ENCODE data around the gene KANK3.
A peak's percentile ranks its signal among the peaks of the same experiment; 100 is the strongest.
"Not testable (repeated sequence)": the region's sequence is repeated elsewhere in the genome, so short reads cannot be mapped to it uniquely, and the experiment has no call there.

The KANK3 gene

GRCh38 chr19:8370176-8371010 lies 27.3 kb upstream of the KANK3 start:
- DNase-seq = no peak

- peak; percentile 93 for DNase-seq
Observed at GRCh38 chr19:8367327-8368001, 24.4 kb upstream of the KANK3 start.

DNA sequence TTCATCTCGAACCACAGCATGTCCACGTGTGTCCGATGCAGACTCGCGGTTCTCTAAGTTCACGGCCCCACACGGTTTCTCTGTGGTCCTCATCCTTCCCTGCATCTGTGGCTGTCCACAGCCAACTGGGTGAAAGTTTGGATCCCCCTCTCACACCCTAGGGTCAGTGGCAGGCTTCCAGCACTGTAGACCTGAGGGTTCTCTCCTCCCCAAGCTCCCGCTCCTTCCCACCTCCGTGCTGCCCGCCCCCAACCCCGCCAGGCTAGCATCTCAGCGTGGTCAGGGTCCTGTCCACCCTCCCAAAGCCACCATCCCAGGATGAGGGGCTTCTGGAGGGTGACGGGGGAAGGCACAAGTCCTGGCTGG lies 23.9 kb upstream of the KANK3 start:
- no peak for DNase-seq

- no peak for DNase-seq
Observed at GRCh38 chr19:8366121-8366581, 23.1 kb upstream of the KANK3 start.

GRCh38 chr19:8363803-8364771 lies 21.0 kb upstream of the KANK3 start, which contains the start of gene ANGPTL4:
ANGPTL4 (plus strand) TSS chr19:8364155; CDS start chr19:8364322, 167 bp downstream.
- peak; percentile 89 for DNase-seq

GRCh38 chr19:8361921-8362793 lies 19.1 kb upstream of the KANK3 start:
- peak; percentile 70 for DNase-seq

- no peak for DNase-seq
Observed at GRCh38 chr19:8360196-8360595, 17.1 kb upstream of the KANK3 start.

- no peak for DNase-seq
Observed at GRCh38 chr19:8358948-8359347, 15.9 kb upstream of the KANK3 start.

DNA sequence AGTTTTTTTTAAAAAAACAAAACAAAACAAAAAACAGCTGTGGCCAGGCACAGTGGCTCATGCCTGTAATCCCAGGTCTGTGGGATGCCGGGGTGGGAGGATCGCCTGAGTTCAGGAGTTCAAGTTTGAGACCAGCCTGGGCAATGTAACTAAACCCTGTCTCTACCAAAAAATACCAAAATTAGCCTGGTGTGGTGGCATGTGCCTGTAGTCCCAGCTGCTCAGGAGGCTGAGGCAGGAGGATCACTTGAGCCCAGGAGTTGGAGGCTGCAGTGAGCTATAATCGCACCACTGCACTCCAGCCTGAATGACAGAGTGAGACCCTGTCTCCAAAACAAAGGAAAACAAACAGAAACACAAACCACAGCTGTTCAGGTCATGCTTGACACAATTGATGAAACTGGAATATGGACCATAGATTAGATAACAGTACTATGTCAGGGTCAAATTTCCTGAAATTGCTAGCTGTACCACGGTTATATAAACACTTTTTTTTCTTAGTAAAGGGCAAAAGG lies 14.0 kb upstream of the KANK3 start:
- DNase-seq = no peak

- DNase-seq = peak; percentile 95
Observed at GRCh38 chr19:8355631-8356402, 12.8 kb upstream of the KANK3 start.

DNA sequence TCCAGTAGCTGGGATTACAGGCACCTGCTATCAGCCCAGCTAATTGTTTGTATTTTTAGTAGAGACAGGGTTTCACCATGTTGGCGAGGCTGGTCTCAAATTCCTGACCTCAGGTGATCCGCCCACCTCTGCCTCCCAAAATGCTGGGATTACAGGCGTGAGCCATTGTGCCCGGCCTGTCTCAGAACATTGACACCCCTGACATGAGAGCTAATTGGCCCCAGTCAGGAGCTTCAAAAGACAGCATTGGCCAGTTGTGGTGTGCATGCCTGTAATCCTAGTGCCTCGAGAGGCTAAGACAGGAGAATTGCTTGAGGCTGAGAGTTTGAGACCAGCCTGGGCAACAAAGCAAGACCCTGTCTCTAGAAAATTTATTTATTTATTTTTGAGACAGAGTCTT lies 9.8 kb upstream of the KANK3 start:
- DNase-seq = not testable (repeated sequence)

DNA sequence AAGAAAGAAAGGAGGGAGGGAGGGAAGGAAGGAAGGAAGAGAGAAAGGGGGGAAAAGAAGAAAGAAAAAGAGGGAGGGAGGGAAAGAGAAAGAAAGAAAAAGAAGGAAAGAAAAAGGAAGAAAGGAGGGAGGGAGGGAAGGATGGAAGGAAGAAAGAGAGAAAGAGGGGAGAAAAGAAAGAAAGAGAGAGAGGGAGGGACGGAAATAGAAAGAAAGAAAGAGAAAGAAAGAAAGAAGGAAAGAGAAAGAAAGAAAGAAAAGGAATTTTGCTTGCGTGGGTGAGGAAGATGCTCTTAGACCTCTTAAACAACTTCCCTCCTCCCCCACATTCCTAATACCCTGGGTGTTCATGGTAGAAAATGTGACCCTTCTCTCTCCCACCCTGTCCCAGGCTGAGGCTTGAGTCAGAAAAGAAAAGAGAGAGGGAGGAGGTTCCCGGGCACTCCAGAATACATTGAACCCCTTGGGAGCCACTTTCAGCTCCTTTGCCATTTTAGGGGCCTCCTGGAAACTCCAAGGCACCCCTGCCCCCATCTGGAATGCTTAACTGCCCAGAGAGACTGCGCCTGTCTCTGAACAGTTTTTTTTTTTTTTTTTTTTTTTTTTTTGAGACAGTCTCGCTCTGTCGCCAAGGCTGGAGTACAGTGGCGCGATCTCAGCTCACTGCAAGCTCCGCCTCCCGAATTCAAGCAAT lies 9.2 kb upstream of the KANK3 start:
- no peak for DNase-seq

DNA sequence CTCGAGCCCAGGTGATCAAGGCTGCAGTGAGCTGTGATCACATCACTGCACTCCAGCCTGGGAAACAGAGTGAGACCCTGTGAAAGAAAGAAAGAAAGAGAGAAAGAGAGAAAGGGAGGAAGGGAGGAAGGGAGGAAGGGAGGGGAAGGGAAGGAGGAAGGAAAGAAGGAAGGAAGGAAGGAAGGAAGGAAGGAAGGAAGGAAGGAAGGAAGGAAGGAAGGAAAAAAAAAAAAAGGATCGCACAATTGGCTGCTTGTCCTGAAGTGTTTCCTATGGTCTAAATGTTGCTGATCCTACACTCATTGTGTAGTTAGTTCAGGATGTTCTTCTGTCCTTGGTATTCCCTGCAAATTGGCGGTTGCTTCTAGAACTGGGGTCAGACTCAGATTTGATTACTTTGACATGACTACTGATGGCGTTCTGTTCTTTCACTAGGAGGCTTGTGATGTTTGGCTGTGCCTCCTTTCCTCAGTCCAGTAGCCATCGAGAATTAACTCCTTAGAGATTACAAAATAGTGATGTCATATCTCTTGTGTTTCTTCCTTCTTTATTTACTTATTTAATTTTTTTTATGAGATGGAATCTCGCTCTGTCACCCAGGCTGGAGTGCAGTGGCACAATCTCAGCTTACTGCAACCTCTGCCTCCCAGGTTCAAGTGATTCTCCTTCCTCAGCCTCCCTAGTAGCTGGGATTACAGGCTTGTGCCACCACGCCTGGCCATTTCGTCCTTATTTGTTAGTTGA lies 6.7 kb upstream of the KANK3 start:
- not testable (repeated sequence) for DNase-seq

- no peak for DNase-seq
Observed at GRCh38 chr19:8343483-8343844, 402 bp upstream of the KANK3 start.

GRCh38 chr19:8342316-8342683 lies 762 bp downstream of the KANK3 start:
- DNase-seq = no peak

DNA sequence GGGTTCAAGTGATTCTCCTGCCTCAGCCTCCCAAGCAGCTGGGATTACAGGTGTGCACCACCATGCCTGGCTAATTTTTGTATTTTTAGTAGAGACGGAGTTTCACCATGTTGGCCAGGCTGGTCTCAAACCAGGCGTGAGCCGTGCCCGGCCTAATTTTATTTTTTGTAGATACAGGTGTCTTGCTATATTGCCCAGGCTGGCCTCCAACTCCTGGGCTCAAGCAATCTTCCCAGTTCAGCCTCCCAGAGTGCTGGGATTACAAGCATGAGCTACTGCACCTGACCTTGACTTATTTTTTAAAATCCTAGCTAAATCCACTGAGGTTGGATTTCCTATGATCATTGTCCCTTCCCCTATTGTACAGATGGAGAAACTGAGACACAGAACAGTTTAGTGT lies 1.6 kb downstream of the KANK3 start:
- DNase-seq = not testable (repeated sequence)

DNA sequence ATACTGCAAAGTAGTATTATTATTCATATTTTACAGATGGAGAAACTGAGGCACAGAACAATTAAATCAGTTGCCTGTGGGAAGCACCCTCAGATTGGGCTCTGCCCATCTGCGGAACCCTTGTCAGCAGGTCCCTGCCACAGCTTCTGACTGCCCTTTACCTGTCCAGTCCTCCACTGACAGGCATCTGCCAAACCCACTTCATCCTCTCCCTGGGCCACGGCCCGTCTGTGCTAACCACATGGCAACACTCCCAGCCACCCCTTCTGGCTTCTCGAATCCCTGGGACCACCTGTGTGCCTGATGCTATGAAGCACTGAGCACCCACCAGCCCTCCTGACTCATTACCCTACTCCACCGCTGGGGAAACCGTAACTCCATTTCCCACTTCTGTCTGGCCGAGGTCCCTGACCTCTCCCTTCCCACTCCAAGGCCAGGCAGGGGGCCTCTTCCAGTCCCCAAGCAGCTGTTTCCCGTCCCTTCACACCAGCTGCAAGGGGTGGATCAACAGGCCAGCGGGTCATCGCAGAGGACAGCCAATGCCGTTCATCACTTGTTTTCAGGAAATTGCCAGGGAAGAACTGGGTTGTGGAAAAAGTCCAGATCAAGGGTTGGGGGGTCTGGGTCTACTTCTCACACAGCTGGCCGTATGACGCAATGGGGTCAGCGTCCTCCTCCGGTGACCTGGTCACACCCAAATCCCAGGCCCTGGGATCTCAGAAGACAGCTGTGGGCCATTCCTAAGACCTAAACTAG lies 2.5 kb downstream of the KANK3 start:
- peak; percentile 72 for DNase-seq

DNA sequence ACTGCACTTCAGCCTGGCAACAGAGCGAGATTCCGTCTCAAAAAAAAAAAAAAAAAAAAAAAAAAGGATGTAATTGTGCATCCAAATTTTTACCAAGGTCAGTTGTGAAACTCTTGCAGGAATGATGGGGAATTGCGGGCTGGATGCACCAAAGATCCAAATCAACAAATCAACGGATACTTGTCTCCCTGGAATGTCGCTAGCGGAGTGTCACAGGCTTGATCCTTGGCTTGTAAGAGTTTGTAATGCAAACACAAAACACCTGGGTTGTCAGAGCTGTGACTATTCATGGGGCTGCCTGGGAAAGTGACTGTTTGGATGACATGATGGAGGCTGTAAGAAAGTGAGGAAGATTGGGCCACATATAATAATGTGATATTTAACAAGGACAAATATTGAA lies 4.2 kb downstream of the KANK3 start:
- no peak for DNase-seq

GRCh38 chr19:8337728-8338127 lies 5.3 kb downstream of the KANK3 start:
- no peak for DNase-seq

All from islet precursor cell (in vitro differentiated cells).